Thyroid gland (tissue), 4 donors: ENCODE results near the gene ANXA8. TPM values are rescaled to one million over a fixed set of nuclear protein-coding genes. Genes with fewer than 3 reads are reported as not detected.
"Not testable (repeated sequence)": the region's sequence is repeated elsewhere in the genome, so short reads cannot be mapped to it uniquely, and the experiment has no call there.

Experiments used
- DNase-seq, 2 donors: peaks; one replicate each; pipeline ENCODE4 v3.0.0-alpha.2; 2019
- H3K27ac ChIP-seq, 3 donors: fragments of 200-600 bp; sonication (generic); 1 replicate in 2 of 3; 2 replicates in 1 of 3; pipeline ENCODE4 v1.5.1; 2016 to 2019; ENCODE audit warnings: mild to moderate bottlenecking in 1 of 3, moderate library complexity in 1 of 3
- H3K27me3 ChIP-seq: fragments of 200-600 bp; sonication (generic); one replicate; pipeline ENCODE4 v1.5.1; 2019
- H3K36me3 ChIP-seq, 2 donors: fragments of 200-600 bp; sonication (generic); one replicate each; pipeline ENCODE4 v1.5.1; 2016 to 2019
- H3K4me1 ChIP-seq, 2 donors: fragments of 200-600 bp; sonication (generic); one replicate each; pipeline ENCODE4 v1.5.1; 2017 to 2019
- H3K4me3 ChIP-seq, 3 donors: fragments of 200-600 bp; sonication (generic); replicated peaks in 1 of 3; 1 replicate in 2 of 3; 2 replicates in 1 of 3; pipeline ENCODE4 v1.5.1; 2016; ENCODE audit warnings: mild to moderate bottlenecking in 1 of 3
- H3K9me3 ChIP-seq: fragments of 200-600 bp; sonication (generic); one replicate; pipeline ENCODE4 v1.5.1; 2017
- WGBS, 2 donors: methylation state at CpG; one replicate each; pipeline ENCODE4 v1.1.5; 2017; 5-methylcytosine and 5-hydroxymethylcytosine counted together
- intact Hi-C: fragments of 100-400 bp; cut with DNase I; formaldehyde crosslinking; loops from one replicate; pipeline ENCODE4 v1.15.1; 2023
- total RNA-seq, 4 donors: library from RNA; depleted of rRNA; stranded (reverse); fragments of >200 nt; gene quantifications; one replicate each; pipeline ENCODE4 v1.2.3, GENCODE V29; 2016

ANXA8 gene, protein sequence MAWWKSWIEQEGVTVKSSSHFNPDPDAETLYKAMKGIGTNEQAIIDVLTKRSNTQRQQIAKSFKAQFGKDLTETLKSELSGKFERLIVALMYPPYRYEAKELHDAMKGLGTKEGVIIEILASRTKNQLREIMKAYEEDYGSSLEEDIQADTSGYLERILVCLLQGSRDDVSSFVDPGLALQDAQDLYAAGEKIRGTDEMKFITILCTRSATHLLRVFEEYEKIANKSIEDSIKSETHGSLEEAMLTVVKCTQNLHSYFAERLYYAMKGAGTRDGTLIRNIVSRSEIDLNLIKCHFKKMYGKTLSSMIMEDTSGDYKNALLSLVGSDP
- total RNA-seq = under 1 TPM in 1 of 4 donors, not detected in 3; 0.40 TPM

GRCh38 chr10:47483923-47484322 is at the start of gene ANXA8:
Gene ANXA8, minus strand, starts transcription at chr10:47484115. Its CDS starts 182 bp downstream, at chr10:47483933.
- H3K36me3 ChIP-seq, DNase-seq, H3K27me3 ChIP-seq, H3K9me3 ChIP-seq, H3K27ac ChIP-seq, H3K4me1 ChIP-seq, H3K4me3 ChIP-seq, intact Hi-C loops: not testable (repeated sequence)
- WGBS, 2 donors = 93 to 100% methylated on average over 1 to 3 of the region's 11 CpGs

DNA sequence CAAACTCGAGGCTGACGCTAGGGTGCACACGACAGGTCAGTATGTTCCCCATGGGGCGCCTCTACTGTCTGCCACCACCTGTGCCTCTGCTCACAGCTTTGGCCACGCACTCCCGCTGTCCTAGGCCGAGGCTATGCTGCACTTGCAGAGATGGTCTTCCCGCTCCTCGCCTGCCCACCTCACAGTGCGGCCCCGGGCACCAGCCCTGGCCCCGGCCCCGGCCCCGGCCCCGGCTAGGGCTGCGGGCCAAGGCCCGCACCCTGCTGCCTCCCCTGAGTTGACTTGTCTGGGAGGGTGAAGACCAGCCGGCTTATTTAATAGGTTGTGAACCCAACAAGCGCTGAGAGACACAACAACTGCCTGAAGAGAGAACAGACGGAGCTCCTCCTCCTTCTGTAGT is 39.6 kb upstream of the ANXA8 start, which contains the start of gene AGAP9:
Gene AGAP9, minus strand, starts transcription at position 164 of the 400 bp plus-strand sequence. Its CDS starts 112 bp downstream, at position 52.
- H3K9me3 ChIP-seq, H3K4me3 ChIP-seq, H3K27ac ChIP-seq, H3K4me1 ChIP-seq, intact Hi-C loops, H3K36me3 ChIP-seq, H3K27me3 ChIP-seq, DNase-seq: not testable (repeated sequence)
- WGBS, 2 donors = no CpG with 5 or more reads among the region's 20 CpGs

GRCh38 chr10:47502313-47502712 is 18.4 kb upstream of the ANXA8 start:
- intact Hi-C loops = not testable (repeated sequence)

GRCh38 chr10:47494226-47494625 is 10.3 kb upstream of the ANXA8 start:
- H3K27ac ChIP-seq, H3K36me3 ChIP-seq, H3K27me3 ChIP-seq, DNase-seq, H3K4me1 ChIP-seq, H3K4me3 ChIP-seq, H3K9me3 ChIP-seq, intact Hi-C loops: not testable (repeated sequence)
- no CpG with 5 or more reads among the region's 6 CpGs for WGBS, 2 donors

More at GRCh38 chr10:47502313-47502712, 18.4 kb upstream of the ANXA8 start:
- H3K4me3 ChIP-seq, DNase-seq, H3K9me3 ChIP-seq, H3K4me1 ChIP-seq, H3K27ac ChIP-seq, H3K27me3 ChIP-seq, H3K36me3 ChIP-seq: not testable (repeated sequence)
- 74 to 85% methylated on average over 3 to 5 of the region's 9 CpGs for WGBS, 2 donors

GRCh38 chr10:47491600-47491999 is 7.7 kb upstream of the ANXA8 start, which contains the start of gene FAM25G:
Gene FAM25G, minus strand, starts transcription at chr10:47491700. Its CDS starts 26 bp downstream, at chr10:47491674.
- DNase-seq, H3K9me3 ChIP-seq, H3K36me3 ChIP-seq, intact Hi-C loops, H3K4me1 ChIP-seq, H3K4me3 ChIP-seq, H3K27me3 ChIP-seq, H3K27ac ChIP-seq: not testable (repeated sequence)
- WGBS, 2 donors = no CpG with 5 or more reads among the region's 9 CpGs

DNA sequence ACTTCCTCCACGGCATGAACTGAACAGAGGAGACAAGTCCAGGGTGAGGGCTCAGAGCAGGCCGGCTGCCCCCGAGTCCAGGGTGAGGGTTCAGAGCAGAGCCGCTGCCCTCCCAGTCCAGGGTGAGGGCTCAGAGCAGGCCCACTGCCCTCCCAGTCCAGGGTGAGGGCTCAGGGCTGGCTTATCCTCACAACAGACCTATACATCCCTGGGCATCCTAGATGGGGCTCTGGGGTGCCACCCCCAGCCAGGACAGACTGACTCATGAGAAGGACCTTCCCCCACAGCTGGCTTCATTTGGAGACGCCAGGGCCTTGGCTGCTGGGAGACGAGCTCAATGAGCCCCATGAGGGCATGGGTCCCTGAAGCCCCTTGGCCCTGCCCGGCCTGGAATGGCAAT is 5.7 kb upstream of the ANXA8 start:
- H3K36me3 ChIP-seq, intact Hi-C loops, H3K4me1 ChIP-seq, H3K27ac ChIP-seq, DNase-seq, H3K27me3 ChIP-seq, H3K9me3 ChIP-seq, H3K4me3 ChIP-seq: not testable (repeated sequence)
- WGBS, 2 donors = no CpG with 5 or more reads among the region's 7 CpGs

- H3K4me1 ChIP-seq, H3K9me3 ChIP-seq, DNase-seq, H3K27ac ChIP-seq, H3K4me3 ChIP-seq, H3K27me3 ChIP-seq, intact Hi-C loops, H3K36me3 ChIP-seq: not testable (repeated sequence)
- 51 to 88% methylated on average over 2 to 3 of the region's 4 CpGs for WGBS, 2 donors
Measured at GRCh38 chr10:47485943-47486342, 2.0 kb upstream of the ANXA8 start.

DNA sequence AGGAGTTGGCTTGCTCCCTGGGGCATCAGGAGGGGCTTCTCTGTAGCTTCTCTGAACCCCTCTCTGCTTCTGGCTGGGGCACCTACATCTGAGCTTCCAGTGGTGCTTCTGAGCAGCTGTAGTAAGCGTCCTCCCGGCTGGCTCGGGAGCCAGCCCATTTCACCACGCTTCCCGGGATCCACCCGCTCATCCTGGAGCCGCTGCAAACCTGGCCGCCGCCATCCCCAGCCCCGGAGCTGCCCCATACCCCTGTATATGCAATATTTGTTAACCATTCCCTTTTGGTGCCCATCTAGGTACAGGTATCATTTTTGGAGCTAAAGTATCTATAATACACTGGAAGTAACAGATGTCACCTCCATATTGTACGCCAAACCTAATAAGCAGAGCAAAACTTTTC is 871 bp upstream of the ANXA8 start:
- H3K9me3 ChIP-seq, H3K36me3 ChIP-seq, intact Hi-C loops, H3K4me3 ChIP-seq, H3K27ac ChIP-seq, DNase-seq, H3K4me1 ChIP-seq, H3K27me3 ChIP-seq: not testable (repeated sequence)
- WGBS, 2 donors = 95 to 96% methylated on average over 8 to 10 of the region's 11 CpGs

GRCh38 chr10:47482367-47482766 is 1.5 kb downstream of the ANXA8 start:
- H3K4me3 ChIP-seq, H3K27ac ChIP-seq, H3K27me3 ChIP-seq, intact Hi-C loops, H3K9me3 ChIP-seq, DNase-seq, H3K36me3 ChIP-seq, H3K4me1 ChIP-seq: not testable (repeated sequence)
- WGBS, 2 donors = no CpG with 5 or more reads among the region's 1 CpG

DNA sequence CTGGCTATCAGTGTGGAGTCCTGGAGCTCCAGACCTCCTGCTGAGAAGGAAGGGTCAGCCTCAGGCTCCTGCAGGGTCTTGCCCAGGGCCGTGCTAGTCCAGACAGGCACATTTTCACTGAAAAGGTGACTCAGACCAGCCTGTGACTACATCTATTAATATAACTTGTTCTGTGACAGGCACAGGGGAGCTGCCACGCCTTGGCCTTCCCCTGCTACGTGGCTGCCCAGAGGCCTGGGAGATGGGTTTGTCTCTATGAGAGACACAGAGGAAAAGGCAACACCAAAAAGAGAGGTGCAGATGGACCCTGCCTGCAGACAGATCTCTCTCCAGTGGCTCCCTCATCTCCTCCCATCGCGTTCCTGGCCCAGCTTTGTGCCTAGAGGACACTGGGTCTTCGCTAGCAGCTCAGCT is 2.1 kb downstream of the ANXA8 start:
- H3K36me3 ChIP-seq, intact Hi-C loops, H3K4me3 ChIP-seq, H3K4me1 ChIP-seq, H3K27ac ChIP-seq, H3K9me3 ChIP-seq, DNase-seq, H3K27me3 ChIP-seq: not testable (repeated sequence)
- 90% methylated on average over 2 of the region's 6 CpGs; no CpG with 5 or more reads in 1 of the 2 donors for whole genome bisulfite sequencing, 2 donors

DNA sequence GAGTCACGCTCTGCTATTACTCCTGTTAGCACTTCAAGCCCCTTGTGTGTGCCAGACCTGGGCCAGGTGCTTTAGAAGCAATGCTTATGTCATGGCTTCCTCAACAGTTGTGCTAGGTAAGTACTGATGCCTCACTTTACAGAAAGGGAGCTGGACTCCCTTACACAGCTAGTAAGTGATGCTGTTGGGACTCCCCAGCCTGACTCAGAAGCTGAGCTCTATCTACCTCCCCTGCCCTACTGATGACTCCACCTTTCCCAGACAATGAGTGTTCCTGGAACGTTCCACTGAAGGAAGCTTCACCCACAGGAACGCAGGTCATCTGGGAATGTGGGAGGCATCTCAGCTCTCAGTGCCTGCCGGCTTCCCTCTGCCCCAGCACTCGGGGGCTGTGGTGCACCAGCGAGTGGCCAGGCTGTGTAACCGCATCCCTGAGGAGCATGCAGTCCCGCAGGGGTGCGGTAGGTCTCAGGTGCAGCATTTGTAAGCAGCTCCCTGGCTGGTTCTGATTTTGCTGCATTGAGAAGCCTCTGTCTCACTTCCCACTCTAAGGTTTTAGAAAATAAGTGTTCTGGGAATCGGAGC is 2.6 kb downstream of the ANXA8 start:
- WGBS, 2 donors = no CpG with 5 or more reads among the region's 10 CpGs

GRCh38 chr10:47480133-47480532 is 3.8 kb downstream of the ANXA8 start:
- H3K36me3 ChIP-seq, DNase-seq, H3K27me3 ChIP-seq, H3K9me3 ChIP-seq, intact Hi-C loops, H3K27ac ChIP-seq, H3K4me1 ChIP-seq, H3K4me3 ChIP-seq: not testable (repeated sequence)
- WGBS, 2 donors = no CpG with 5 or more reads among the region's 3 CpGs

More for the DNA sequence above, 2.6 kb downstream of the ANXA8 start:
- H3K36me3 ChIP-seq, H3K4me1 ChIP-seq, H3K27ac ChIP-seq, H3K4me3 ChIP-seq, H3K9me3 ChIP-seq, intact Hi-C loops, DNase-seq, H3K27me3 ChIP-seq: not testable (repeated sequence)

GRCh38 chr10:47478114-47478513 is 5.8 kb downstream of the ANXA8 start:
- H3K9me3 ChIP-seq, H3K36me3 ChIP-seq, H3K27me3 ChIP-seq, DNase-seq, H3K4me1 ChIP-seq, H3K4me3 ChIP-seq, intact Hi-C loops, H3K27ac ChIP-seq: not testable (repeated sequence)
- WGBS, 2 donors = 70% methylated on average over 3 of the region's 5 CpGs
